ENCODE results near the gene MYL11.

DNA sequence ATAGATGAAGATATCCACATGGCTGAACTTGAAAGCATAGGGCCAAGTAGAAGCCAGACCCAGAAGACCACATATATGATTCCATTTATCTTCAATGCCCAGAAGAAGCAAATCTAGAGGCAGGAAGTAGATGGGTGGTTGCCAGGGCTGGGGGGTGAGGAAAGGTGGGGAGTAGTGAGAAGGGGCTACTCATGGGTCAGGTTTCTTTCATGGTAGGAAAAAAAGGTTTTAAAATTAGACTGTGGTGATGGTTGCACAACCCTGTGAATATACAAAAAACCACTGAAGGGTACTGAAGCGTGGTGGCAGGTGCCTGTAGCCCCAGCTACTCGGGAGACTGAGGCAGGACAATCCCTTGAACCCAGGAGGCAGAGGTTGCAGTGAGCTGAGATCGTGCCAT is 24.9 kb upstream of the MYL11 start:
- TF ChIP-seq BHLHE40 (IDR thresholded peaks at IDR 0.05; ENCODE audit: borderline replicate concordance) (no peak), ARNT (IDR thresholded peaks at IDR 0.05) (no peak)

Data from HEK293T (cell line).